Iris pigment epithelial cell (primary cell): Measurements from ENCODE around the gene EVA1C.
"Not testable (repeated sequence)": the region's sequence is repeated elsewhere in the genome, so short reads cannot be mapped to it uniquely, and the experiment has no call there.

Source experiments
- DNase-seq: peaks from one replicate; pipeline ENCODE4 v3.0.0-alpha.2; 2011; ENCODE audit warnings: low read depth

Gene EVA1C

GRCh38 chr21:32530809-32531208, 118.3 kb downstream of the EVA1C start:
- not testable (repeated sequence) for DNase-seq

DNA sequence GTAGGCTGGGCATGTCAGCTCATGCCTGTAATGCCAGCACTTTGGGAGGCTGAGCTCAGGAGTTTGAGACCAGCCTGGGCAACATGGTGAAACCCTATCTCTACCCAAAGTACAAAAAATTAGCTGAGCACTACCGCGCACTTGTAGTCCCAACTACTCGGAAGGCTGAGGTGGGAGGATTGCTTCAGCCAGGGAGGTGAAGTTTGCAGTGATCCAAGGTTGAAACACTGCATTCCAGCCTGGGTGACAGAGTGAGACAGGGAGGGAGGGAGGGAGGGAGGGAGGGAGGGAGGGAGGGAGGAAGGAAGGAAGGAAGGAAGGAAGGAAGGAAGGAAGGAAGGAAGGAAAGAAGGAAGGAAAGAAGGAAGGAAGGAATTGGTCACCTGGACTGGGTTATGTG, 119.1 kb downstream of the EVA1C start:
- not testable (repeated sequence) for DNase-seq

DNA sequence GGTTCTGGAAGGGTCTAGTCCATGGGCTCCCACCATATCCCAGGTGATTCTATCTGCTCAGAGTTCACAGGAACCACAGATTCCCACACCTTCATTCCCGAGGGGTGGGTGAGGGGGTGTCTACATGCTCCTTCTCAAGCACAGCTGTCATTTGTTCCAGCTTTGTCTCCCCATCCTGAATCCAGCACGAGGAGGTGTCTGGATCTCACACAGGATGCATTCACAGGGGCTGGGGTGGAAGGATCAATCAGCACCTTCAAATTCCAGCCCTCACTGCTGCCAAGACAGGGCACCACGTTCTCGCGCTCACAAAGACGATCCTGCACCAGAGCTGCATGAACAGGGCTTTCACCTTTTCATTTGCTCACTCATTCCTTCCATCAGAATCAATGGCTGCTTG, 120.1 kb downstream of the EVA1C start:
- no peak for DNase-seq

DNA sequence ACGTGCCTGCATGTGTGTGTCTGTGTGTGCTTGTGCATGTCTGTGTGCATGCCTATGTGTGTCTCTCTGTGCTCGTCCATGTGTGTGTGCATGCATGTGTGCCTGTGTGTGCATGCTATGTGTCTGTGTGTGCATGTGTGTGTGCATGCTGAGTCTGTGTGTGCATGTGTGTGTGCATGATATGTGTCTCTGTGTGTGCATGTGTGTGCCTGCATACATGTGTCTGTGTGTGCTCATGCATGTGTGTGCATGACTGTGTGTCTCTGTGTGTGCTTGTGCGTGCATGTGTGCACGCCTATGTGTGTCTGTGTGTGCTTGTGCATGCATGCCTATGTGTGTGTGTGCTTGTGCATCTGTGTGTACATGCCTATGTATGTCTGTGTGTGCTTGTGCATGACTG, 120.5 kb downstream of the EVA1C start:
- DNase-seq: no peak

- DNase-seq: no peak
Measured at GRCh38 chr21:32533611-32534010, 121.1 kb downstream of the EVA1C start.

DNA sequence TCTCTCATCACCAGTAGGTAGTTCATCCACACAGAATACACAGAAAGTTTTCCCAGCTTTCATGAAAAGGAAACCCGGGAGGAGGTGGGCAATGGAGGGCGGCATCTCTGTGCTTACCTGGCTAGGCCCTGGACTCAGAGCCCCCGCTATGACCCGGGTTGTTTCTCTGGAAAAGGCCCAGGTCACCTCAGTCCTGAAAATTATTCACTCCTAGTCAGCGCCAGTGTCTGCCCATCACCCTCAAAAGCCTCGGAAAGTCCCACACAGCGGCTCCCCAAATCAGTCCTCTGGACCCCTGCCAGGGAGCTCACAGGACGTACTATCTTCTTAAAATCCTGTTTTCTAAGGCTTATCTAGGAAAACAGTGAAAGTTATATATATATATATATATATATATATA, 121.6 kb downstream of the EVA1C start:
- DNase-seq: no peak

GRCh38 chr21:32535612-32536011, 123.1 kb downstream of the EVA1C start:
- no peak for DNase-seq

DNA sequence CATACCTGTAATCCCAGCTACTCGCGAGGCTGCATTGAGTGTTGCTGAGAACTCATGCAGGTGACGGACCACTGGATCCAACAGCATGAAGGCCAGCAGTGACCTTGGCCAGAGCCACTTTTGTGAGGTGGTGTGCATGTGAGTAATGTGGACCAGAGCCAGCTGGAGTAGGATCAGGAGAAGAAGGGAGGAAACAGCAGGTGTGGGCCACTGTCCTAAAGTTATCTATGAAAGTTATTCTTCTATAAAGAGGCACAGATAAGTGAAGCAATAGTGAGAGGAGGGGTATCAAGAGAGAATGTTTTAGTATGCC, 125.0 kb downstream of the EVA1C start:
- DNase-seq: no peak

- no peak for DNase-seq
Measured at GRCh38 chr21:32538147-32538792, 125.8 kb downstream of the EVA1C start.

- no peak for DNase-seq
Measured at GRCh38 chr21:32539378-32539777, 126.9 kb downstream of the EVA1C start.

DNA sequence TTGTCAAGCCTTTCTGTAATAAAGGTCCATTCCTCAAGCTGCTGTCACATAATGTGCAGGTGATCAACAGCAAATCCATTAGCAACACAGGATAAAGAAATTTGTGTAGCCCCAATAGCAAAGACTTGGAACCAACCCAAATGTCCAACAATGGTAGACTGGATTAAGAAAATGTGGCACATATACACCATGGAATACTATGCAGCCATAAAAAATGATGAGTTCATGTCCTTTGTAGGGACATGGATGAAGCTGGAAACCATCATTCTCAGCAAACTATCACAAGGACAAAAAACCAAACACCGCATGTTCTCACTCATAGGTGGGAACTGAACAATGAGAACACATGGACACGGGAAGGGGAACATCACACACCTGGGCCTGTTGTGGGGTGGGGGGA, 130.6 kb downstream of the EVA1C start:
- DNase-seq: not testable (repeated sequence)

GRCh38 chr21:32543975-32544374, 131.5 kb downstream of the EVA1C start:
- DNase-seq: no peak

- DNase-seq: no peak
Measured at GRCh38 chr21:32544697-32545096, 132.2 kb downstream of the EVA1C start.

GRCh38 chr21:32545948-32546441, 133.5 kb downstream of the EVA1C start:
- peak; percentile 16 for DNase-seq

- DNase-seq: no peak
Measured at GRCh38 chr21:32547018-32547417, 134.5 kb downstream of the EVA1C start.

GRCh38 chr21:32548978-32549377, 136.5 kb downstream of the EVA1C start:
- DNase-seq: no peak

GRCh38 chr21:32549440-32549839, 136.9 kb downstream of the EVA1C start:
- DNase-seq: no peak

DNA sequence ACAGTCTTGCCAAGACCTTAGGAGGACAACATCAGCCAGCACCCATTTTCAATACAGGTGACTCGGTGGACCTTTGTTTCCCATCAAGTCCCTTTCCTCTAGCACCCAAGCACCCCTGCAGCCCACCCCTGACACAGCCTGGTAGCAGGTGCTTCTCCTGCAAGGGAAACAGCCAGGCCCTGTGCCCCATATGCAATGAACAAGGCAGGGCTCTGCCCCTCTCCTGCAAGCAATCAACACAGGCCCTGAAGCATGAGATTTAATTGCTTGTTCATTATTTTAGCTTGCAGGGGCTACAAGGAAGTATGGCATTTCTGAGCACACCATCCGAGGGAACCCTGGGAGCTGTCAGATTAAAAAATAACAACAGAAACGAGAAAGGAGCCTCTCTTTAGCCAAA, 137.4 kb downstream of the EVA1C start:
- DNase-seq: no peak

- DNase-seq: no peak
Measured at GRCh38 chr21:32554832-32555638, 142.5 kb downstream of the EVA1C start.

DNA sequence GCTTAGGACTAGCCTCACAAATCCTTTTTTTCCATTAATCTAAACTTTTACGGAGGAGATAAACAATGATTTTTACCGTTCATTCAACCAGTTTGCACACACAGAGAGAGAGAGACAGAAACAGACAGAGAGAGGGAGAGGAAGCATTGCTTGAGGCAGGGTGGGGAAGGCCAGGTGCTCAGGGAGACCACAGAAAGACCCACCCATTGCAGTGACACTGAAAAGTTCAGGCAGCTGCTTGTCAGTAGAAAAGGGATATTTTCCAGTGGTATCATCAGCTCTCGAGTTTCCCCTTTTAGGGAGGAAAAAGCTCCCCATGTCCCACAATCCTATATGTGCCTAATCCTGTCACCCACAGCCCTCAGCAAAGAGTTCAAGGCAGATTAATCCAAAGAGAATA, 145.6 kb downstream of the EVA1C start:
- no peak for DNase-seq

DNA sequence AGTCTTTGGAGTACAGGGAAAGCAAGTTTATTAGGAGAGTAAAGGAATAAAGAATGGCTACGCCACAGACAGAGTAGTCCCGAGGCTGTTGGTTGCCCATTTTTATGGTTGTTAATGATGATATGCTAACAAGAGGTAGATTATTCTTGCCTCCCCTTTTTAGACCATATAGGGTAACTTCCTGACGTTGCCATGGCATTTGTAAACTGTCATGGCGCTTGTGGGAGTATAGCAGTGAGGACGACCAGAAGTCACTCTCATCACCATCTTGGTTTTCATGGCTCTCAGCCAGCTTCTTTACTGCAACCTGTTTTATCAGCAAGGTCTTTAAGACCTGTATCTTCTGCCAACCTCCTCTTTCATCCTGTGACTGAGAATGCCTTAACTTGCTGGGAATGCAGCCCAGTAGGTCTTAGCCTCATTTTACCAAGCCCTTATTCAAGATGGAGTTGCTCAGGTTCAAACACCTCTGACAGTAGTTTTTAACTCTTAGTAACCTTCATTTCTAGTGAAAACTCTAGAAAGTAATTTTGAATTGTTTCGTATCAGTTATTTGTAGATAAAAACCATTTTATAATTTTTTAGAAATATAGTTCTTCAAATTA, 146.6 kb downstream of the EVA1C start:
- no peak for DNase-seq

- DNase-seq: no peak
Measured at GRCh38 chr21:32560896-32561295, 148.4 kb downstream of the EVA1C start.

GRCh38 chr21:32561476-32561875, 149.0 kb downstream of the EVA1C start:
- DNase-seq: not testable (repeated sequence)
